Large intestine (tissue), 3 donors: Measurements from ENCODE around the gene PLEKHM1. TPM values are rescaled to one million over a fixed set of nuclear protein-coding genes. Genes with fewer than 3 reads are reported as not detected.

Source experiments
- DNase-seq, 2 donors: peaks; one replicate each; pipeline versions ENCODE4 v3.0.0 to v3.0.0-alpha.2; 2013
- H3K27ac ChIP-seq: one replicate; pipeline ENCODE4 v1.5.1; 2013; ENCODE audit warnings: low read length
- H3K27me3 ChIP-seq: 2 replicates; pipeline ENCODE4 v1.6.1; 2013; ENCODE audit warnings: low read length; ENCODE audit not compliant: control insufficient read depth, insufficient read depth
- H3K36me3 ChIP-seq: 2 replicates; pipeline ENCODE4 v1.6.1; 2013; ENCODE audit warnings: low read length; ENCODE audit not compliant: control insufficient read depth, insufficient read depth
- H3K4me1 ChIP-seq: one replicate; pipeline ENCODE4 v1.6.1; 2013; ENCODE audit warnings: low read length; ENCODE audit not compliant: control insufficient read depth, insufficient read depth
- H3K4me3 ChIP-seq: one replicate; pipeline ENCODE4 v1.5.1; 2013; ENCODE audit warnings: low read length
- H3K9me3 ChIP-seq: one replicate; pipeline ENCODE4 v1.6.1; 2013; ENCODE audit warnings: mild to moderate bottlenecking, low read depth, low read length, moderate library complexity; ENCODE audit not compliant: control insufficient read depth
- WGBS: methylation state at CpG from one replicate; pipeline ENCODE4 v1.1.5; 2013; ENCODE audit warnings: low lambda C conversion rate; ENCODE audit not compliant: insufficient coverage; 5-methylcytosine and 5-hydroxymethylcytosine counted together
- polyA plus RNA-seq: library from polyadenylated mRNA; unstranded; fragments of 120-200 nt; gene quantifications from one replicate; pipeline ENCODE4 v1.2.1, GENCODE V29; 2013

Gene PLEKHM1
- polyA plus RNA-seq, 1 donor, result 16.3 TPM

DNA sequence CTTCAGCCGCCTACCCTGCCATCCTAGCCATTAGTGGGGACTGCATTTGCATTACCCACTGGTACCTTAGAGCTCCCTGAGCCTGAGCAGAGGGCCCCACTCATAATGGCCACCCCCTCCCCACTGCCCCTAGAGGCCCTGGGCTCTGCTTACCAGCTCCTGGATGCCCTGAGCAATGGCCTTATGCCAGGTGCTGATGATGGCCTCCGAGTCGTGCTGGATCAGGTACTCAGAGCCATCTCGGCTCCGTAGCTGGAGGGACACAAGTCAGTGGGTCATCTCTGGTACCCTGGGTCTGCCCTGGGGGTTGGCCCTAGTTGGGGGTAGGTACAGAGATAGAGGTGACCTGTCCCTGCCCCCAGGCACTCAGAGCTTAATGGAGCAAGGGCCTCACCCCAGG lies 92.7 kb downstream of the PLEKHM1 start:
- no peak for DNase-seq
- Histone ChIP-seq H3K9me3 (peaks cover 6% of the 10 kb centered on the region), H3K36me3 (peaks cover 79% of the 10 kb centered on the region), H3K4me3 (no peak overlapping the region), H3K27me3 (no peaks in the 10 kb centered on the region), H3K27ac (no peak overlapping the region), H3K4me1 (peaks cover 25% of the 10 kb centered on the region)
- WGBS, result no CpG with 5 or more reads among the region's 5 CpGs

DNA sequence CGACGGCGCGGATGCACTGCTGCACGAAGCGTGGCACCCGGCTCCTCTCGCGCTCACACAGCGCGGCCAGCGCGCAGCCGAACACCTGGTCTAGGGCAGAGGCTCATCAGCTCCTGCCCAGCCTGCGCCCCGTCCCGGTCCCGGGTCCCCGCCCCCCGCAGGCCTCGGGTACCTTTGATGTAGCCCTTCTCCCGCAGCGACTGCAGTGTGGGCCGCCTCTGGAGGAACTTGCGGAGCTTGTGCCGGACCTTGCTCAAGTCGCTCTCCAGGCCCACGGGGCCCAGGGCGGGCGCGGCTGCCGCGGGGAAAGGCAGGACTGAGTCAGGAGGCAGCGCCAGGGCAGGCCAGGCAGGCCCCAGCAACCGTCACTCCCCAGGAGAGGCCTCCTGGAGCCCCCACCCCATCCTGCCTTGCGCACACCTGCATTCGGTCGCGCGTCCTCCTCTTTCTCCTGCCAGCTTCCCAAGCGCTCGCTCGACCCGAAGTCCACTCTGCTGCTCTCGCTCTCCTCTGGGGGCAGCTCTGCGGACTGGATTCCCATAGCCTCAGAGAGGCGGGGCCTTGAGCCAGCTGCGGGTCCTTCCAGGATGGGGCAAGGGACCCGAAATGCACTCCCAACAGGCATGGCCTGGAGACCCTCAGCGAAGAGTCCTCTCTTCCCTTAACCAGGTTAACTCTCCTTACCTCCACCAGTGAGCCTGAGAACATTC lies 93.9 kb downstream of the PLEKHM1 start:
- Histone ChIP-seq H3K9me3 (peaks cover 6% of the 10 kb centered on the region), H3K27me3 (no peaks in the 10 kb centered on the region), H3K27ac (no peak overlapping the region), H3K36me3 (peaks cover 69% of the 10 kb centered on the region), H3K4me1 (peaks cover 31% of the 10 kb centered on the region), H3K4me3 (no peak overlapping the region)
- no CpG with 5 or more reads among the region's 50 CpGs for WGBS
- no peak for DNase-seq

DNA sequence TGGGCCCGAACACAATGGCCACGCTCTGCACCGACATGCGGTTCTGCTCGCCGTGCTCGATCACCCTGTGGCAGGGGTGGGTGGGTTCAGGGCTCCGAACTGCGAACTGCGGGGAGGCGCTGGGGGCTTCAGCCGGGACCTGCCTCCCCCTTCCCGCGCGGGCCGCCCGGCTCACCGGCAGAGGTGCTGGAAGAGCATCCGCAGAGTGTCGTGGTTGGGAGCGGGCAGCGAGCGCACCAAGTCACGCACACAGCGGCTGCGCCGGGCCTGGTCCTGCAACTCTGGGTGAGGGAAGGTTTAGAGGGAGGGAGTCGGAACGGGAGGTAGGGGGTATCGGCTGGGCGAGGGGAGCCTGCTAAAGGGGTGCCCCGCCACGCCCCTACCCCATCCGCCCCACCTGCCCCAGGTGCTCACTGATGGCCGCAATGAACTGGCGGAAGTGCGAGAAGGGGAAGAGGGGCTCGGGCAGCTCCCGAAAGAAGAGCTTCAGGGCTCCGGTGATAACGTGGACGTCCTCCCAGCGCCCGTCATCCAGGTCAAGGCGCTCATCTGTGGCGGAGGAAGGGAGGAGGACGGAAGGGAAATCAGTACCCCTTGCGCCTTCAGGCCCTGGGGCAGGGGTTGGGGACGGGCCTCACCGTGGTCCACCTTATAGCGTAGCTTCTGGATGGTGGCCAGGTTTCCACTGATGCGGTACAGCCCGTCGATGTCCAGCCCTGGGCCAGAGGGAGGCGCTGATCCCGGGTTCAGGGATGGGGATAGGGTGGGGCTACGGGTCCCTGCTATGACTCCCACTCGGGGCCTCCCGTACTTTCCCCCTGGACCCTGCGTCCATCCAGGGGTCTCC lies 94.7 kb downstream of the PLEKHM1 start:
- Histone ChIP-seq H3K36me3 (peaks cover 61% of the 10 kb centered on the region), H3K27ac (no peak overlapping the region), H3K4me3 (no peak overlapping the region), H3K27me3 (no peaks in the 10 kb centered on the region), H3K4me1 (peaks cover 31% of the 10 kb centered on the region), H3K9me3 (peaks cover 6% of the 10 kb centered on the region)
- no peak for DNase-seq
- no CpG with 5 or more reads among the region's 60 CpGs for WGBS

DNA sequence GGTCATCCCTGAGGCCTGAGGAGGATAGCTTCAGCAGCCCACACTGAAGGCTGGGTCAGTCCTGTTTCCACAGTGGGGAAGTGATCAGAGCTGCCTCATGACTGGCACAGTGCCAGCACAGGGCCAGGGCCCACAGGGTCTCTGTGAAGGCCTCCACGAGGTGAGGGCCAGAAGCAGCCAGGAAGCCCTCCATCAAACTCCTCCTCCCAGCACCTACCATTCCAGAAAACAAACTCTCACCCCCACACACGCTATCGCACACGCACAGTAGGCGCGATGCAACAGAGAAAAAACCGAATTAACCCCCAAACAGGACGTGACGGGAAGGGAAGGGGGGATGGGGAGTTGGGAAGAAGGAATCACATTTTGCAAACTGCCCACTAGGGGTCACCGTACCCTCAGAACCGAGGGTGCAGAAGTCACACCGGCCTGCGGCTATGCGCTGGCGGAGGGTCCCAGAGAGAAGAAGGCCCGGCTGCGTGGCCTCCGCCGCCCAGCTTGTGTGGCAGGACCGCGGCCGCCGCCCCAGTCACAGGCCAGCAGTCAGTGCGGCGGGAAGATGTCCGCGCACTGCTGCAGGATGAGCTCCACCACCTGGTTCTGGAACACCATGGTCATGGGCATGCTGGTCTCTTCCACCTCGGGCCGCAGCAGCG lies 95.5 kb downstream of the PLEKHM1 start:
- Histone ChIP-seq H3K27ac (peak overlapping the region; percentile 65), H3K36me3 (peaks cover 54% of the 10 kb centered on the region)

DNA sequence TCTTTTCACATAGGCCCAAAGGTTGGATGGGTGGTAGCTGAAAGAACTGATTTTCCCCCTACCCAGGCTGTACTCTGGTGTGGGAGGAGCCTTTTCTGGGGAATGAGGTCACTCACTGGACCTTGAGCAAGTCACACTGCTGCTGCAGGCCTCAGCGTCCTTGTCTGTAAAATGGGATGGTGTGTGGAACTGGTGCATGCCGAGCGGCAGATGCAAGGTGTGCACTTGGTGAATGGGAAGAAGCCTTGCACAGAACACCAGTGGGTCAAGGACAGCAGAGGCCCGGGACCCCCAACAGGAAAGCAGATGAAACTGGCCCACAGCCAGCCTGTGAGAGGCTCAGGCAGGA lies 96.0 kb downstream of the PLEKHM1 start:
- Histone ChIP-seq H3K4me3 (no peak overlapping the region), H3K27ac (peak overlapping the region; percentile 65), H3K4me1 (peaks cover 31% of the 10 kb centered on the region), H3K27me3 (no peaks in the 10 kb centered on the region), H3K9me3 (peaks cover 6% of the 10 kb centered on the region), H3K36me3 (peaks cover 49% of the 10 kb centered on the region)
- WGBS, result no CpG with 5 or more reads among the region's 4 CpGs
- DNase-seq, result peak in 1 of 2 donors; percentile 63

More for the DNA sequence above, 95.5 kb downstream of the PLEKHM1 start:
- Histone ChIP-seq H3K9me3 (peaks cover 6% of the 10 kb centered on the region), H3K4me1 (peaks cover 31% of the 10 kb centered on the region), H3K27me3 (no peaks in the 10 kb centered on the region), H3K4me3 (no peak overlapping the region)
- WGBS, result no CpG with 5 or more reads among the region's 30 CpGs
- DNase-seq, result peak; percentile 83 to 85

DNA sequence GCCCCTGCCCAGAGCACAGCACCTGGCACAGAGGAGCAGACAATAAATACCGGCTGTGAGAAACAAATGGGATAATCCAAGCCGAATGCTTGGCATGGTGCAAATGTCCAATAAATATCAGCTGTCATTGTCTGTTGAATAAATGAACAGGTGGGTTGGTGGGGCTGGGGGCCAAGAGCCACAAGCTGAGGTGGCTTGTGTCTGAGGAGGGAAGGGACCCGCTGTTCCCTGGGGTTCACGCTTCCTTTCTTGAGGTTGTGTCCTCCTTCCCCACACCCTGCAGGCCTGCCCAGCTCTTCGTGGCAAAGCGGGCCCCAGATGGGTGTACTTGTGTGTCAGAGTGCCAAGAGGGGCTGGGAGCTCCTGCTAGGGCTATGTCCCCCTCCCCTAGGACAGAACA lies 96.4 kb downstream of the PLEKHM1 start:
- no peak overlapping the region for H3K4me3 ChIP-seq
- peaks cover 2% of the 10 kb centered on the region for H3K27me3 ChIP-seq
- peaks cover 31% of the 10 kb centered on the region for H3K4me1 ChIP-seq
- H3K27ac ChIP-seq, result peak overlapping the region; percentile 65
- WGBS, result no CpG with 5 or more reads among the region's 6 CpGs
- H3K36me3 ChIP-seq, result peaks cover 48% of the 10 kb centered on the region
- peaks cover 6% of the 10 kb centered on the region for H3K9me3 ChIP-seq
- DNase-seq, result no peak

DNA sequence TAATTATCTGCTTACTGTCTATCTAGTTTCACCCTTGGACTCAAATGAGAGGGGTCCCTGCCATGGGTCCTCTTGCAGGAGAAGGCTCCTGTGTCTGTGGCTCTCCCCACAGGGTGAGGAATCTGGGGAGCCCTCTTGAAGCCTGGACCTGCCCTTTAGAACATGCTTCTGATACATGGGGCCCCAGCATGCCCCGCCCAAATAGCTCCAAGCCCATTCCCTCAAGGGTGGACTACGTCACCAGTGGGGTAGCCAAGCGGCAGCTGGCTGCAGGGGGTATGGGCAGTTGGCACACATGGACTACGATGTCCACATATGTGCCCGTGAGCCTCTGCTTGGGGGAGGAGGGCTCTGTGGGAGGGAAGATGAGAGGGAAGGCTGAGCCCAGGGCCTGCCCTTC lies 97.1 kb downstream of the PLEKHM1 start:
- H3K4me1 ChIP-seq, result peaks cover 31% of the 10 kb centered on the region
- peaks cover 41% of the 10 kb centered on the region for H3K36me3 ChIP-seq
- DNase-seq, result peak; percentile 60 to 83
- H3K9me3 ChIP-seq, result peaks cover 6% of the 10 kb centered on the region
- H3K27me3 ChIP-seq, result peaks cover 2% of the 10 kb centered on the region
- WGBS, result no CpG with 5 or more reads among the region's 5 CpGs
- H3K4me3 ChIP-seq, result no peak overlapping the region
- peak overlapping the region; percentile 65 for H3K27ac ChIP-seq

DNA sequence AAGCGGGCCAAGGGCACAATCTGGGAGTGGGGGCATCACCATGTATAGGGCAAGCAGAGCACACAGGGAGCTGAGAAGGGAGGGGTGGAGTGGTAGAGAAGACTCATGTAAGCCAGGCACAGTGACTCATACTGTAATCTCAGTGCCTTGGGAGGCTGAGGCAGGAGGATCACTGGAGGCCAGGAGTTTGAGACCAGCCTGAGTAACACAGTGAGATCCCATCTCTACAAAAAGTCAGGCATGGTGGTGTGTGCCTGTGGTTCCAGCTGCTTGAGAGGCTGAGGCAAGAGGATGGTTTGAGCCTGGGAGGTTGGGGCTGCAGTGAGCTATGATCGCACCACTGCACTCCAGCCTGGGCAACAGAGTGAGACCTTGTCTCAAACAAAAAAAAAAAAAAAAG lies 98.6 kb downstream of the PLEKHM1 start:
- Histone ChIP-seq H3K27ac (no peak overlapping the region), H3K4me3 (no peak overlapping the region), H3K4me1 (peaks cover 31% of the 10 kb centered on the region), H3K36me3 (peaks cover 28% of the 10 kb centered on the region), H3K9me3 (peaks cover 6% of the 10 kb centered on the region), H3K27me3 (peaks cover 4% of the 10 kb centered on the region)
- DNase-seq, result no peak
- WGBS, result no CpG with 5 or more reads among the region's 2 CpGs

DNA sequence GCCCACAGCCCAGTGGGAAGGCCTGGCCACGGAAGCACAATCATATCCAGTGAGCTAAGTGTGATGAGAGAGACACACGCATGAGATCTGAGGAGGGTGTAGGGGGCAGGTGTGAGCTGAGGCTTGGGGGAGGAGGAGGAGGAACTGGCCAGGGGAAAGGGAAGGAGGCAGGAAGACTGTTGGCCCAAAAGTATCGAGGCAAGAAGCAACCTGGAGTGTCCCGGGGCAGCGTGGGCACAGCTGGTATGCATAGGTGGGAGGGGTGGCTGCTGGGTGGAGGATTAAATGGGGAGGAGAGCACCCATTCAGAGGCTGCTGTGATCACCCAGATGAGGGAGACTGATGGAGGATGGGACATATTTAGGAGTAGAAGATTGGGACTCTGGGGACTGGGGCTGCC lies 99.2 kb downstream of the PLEKHM1 start:
- peaks cover 31% of the 10 kb centered on the region for H3K4me1 ChIP-seq
- WGBS, result 57% methylated on average over 1 of the region's 5 CpGs
- DNase-seq, result no peak
- H3K36me3 ChIP-seq, result peaks cover 21% of the 10 kb centered on the region
- no peaks in the 10 kb centered on the region for H3K9me3 ChIP-seq
- H3K4me3 ChIP-seq, result no peak overlapping the region
- no peak overlapping the region for H3K27ac ChIP-seq
- H3K27me3 ChIP-seq, result peaks cover 4% of the 10 kb centered on the region

DNA sequence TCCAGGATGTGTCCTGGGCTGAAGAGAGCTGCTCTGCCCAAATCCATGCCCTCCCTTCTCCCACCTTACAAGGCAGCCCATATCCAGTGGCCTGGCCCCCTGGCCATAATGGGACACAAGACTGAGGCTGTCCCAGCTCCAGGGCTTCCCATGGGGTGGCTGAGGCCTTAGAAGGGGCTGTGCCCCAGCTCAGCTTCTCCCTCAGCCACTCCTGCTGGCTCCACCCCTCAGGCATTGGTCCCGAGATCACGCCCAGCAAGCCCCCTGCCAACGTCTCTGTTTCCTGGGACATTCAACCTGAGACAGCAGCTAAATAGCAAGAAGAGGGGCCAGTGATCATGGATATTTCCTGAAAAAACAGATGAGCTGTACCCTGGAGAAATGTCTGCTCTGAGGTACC lies 101.2 kb downstream of the PLEKHM1 start:
- Histone ChIP-seq H3K4me1 (peaks cover 24% of the 10 kb centered on the region), H3K27ac (no peak overlapping the region), H3K9me3 (no peaks in the 10 kb centered on the region), H3K4me3 (no peak overlapping the region), H3K36me3 (peaks cover 6% of the 10 kb centered on the region), H3K27me3 (peaks cover 4% of the 10 kb centered on the region)
- WGBS, result no CpG with 5 or more reads among the region's 3 CpGs
- no peak for DNase-seq
